ENCODE results near the gene DNAH7.

DNAH7 gene

DNA sequence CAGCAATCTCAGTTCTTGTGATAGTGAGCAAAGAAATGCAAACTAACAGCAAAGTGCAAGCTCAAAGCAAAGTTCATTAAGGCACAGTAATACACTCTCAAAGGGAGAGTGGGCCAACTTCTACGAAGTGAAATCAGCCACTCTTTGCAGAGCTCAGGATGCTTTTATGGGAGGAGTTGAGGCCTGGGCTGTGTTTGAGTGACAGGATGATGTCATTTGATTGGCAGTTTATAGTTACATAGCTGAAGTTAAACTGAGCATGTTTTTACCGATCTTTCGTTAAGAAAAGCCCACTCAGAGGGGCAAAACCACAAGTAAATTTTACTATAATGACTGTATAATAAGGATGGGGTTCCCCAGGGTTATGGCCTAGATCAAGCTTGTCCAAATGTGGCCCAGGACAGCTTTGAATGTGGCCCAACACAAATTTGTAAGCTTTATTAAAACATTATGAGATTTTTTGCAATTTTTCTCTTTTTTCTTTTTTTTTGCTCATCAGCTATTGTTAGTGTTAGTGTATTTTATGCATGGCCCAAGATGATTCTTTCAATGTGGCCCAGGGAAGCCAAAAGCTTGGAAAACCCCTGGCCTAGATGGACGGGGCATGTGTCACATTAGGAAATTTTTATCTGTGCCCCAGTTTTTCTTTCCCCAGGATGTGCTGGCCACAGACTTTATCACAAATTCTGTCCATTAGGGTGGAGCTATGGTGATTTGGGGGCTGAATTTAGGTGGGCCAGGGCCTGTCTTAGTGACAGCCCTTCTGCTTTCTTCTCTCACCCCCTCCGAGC is 8.3 kb upstream of the DNAH7 start:
- DNase-seq, result no peak

DNA sequence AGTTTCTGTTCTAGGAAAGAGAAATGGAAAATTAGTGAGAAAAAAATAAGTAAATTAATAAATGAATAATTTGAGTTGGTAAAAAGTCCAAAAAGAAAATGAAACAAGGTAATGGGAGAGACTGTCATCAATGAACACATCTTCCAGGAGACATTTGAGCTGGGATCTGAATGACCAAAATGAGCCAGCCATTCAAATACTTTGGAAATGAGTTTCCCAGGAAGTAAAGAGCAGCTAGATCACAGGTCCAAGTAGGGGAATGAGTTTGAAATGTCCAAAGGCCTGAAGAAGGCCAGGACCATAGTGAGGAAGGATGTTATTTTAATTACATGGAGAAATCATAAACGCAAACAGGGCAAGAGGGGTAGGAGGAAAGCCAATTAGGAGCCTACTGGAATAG is 6.6 kb upstream of the DNAH7 start:
- no peak for DNase-seq

DNA sequence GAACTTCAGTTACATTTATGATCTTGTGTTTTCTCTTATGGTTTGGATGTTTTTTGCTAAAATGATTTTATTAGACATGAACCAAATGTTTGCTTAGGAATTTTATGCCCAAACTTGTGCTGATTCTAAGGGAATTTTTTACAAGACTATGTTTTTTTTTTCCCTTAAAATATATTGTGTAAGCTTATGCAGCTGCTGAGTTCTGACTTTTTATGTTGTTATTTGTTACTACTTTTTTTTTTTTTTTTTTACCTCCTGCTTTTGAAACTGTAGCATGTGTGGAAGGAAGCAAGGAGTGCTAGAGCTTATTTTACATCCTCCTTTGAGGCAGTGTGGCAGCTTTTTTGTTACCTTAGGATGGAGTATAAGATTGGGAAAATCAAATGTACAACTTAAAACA is 6.0 kb upstream of the DNAH7 start:
- DNase-seq, result no peak

DNA sequence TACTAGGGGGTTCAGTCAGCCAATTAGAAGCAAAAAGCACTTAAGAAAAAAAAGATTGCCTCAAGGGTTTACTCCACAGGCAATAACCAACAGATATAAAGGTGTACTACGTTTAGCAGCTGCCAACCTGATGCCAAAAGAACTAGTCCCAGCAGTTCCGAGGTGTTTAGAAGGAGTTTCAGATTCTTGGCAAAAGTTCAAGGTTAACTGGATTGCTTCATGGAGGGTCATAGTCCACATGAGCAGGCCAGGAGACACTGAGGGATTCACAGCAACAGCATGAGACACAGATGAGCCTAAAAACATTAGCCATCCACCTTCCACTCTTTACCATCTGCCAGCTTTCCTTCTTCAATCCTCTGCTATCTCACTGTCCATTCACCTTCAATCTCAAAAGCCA is 4.9 kb upstream of the DNAH7 start:
- DNase-seq, result no peak

DNA sequence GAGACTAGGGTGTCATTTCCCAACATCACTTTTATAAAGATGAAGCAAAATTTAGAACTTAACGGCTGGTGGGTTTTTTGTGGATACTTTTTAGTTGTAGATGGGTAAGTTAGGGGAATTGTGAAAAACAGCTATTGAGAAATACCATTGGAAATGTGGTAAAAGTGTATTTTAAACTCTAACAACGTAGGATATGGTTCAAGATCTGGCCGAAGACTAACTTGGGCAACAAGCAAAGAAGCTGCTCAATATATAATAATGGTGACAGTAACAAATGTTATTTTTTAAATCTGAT is 1.6 kb downstream of the DNAH7 start:
- no peak for DNase-seq

DNA sequence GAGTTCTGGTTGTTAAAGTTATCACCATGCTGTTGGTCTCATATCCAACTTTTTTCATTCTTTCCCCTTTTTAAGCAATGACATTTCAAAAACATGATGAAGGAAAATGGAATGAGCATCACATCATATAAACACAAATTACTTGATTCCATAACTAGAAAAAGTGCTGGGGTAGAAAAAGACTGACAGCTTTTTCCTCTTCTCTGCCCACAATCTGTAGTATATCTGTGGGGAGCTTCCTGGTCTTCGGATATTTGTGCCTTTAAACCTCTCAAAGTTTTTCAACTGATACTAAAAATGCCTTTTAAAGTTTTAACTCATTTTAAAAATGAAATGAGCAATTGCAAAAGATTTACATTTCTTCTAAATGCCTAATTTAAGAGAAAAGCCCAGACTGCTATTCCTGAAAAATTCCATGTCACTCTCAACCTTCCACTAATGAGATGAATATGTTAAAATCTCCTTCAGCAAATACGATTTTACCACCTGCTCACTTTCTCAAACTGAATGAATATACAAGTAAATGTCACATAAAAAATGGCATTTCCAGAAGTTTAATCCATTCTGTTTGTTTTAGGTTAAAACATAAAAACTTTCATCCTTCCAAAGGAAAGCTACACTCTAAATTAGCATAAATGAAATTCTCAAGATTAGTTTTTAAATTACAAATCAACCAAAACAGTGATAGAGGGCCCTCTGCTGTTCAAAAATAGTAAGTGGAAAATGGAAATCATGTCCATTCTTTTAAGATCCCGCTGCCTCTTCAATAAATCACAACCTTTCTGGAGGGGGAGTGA is 2.1 kb downstream of the DNAH7 start:
- DNase-seq, result peak; percentile 52

DNA sequence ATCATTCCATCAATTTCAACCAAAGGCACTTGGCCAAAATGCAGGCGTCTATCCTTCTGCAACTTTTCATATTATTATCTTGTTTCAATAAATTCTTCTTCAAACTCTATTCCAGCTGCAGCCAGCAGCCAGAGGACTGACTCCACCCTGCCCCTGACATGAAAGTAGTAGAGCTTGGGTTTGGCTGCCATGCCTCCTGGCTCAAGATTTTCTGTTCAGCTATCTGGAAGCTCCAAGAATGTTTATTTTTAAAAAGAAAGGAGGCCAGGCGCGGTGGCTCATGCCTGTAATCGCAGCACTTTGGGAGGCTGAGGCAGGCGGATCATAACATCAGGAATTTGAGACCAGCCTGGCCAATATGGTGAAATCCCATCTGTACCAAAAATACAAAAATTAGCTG is 4.9 kb downstream of the DNAH7 start:
- no peak for DNase-seq

DNA sequence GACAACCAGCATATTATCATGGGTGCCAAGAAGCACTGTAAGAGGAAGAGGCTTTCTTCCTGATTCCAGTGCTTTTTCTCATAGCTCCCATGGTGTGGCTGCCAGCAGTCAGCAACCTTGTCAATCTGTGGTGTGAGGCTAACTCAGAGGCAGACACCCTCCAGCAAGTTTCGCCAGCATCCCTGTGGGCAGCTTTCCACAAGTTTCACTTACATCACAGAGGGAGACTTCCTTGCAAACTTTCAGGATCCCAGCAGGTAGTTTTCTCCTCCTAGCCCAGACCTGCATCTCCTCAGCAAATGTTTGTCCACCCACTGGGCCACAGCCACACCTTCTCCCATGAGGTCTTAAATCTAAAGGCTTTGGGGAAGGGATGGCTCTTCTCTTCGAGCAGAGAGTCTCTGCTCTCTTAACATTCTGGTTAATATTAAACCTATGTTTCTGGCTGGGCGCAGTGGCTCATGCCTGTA is 9.1 kb downstream of the DNAH7 start:
- no peak for DNase-seq

DNA sequence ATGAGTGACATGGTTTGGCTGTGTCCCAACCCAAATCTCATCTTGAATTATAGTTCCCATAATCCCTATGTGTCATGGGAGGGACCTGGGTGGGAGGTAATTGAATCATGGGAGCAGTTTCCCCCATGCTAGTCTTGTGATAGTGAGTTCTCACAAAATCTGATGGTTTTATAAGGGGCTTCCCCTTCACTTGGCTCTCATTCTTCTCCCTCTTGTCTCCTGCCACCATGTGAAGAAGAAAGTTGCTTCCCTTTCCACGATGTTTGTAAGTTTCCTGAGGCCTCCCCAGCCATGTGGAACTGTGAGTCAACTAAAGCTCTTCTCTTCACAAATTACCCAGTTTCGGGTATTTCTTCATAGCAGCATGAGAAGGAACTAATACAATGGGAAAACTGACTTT is 14.0 kb downstream of the DNAH7 start:
- no peak for DNase-seq

DNA sequence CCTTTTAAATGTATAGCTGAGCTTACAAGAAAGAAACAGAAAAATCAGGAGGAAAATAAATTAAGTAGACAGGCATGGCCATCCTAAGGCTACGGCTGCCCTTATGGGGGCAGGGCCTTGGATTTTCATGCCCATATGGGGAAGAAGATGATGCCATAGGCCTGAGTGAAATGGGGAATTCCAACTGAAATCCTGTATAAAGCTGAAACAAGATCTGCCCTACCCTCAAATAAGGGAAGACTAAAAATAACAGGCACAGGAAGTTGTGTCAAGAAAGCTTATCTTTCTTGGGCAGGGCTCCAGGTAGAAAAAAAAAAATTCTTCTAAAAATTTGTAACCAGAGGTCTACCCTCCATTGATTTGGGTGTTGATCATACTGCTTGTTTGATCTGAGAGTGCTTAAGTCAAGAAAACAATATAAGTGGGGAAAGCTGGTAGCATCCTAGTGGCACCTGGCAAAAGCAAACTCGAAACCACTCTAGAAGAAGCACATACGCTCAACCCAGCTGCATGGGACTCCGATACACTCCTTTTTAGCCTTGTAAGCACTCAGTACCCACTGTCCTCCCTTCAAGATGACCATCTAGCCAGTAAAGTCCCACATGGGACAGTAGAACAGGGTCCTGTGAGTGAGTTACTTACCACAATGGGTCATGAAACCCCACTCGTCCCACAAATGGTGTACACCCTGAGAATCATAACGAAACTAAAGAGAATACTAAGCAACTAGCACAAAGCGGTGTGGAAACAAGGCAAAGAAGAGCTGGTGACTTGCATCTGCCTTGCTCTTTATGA is 22.3 kb downstream of the DNAH7 start:
- peak; percentile 66 for DNase-seq

DNA sequence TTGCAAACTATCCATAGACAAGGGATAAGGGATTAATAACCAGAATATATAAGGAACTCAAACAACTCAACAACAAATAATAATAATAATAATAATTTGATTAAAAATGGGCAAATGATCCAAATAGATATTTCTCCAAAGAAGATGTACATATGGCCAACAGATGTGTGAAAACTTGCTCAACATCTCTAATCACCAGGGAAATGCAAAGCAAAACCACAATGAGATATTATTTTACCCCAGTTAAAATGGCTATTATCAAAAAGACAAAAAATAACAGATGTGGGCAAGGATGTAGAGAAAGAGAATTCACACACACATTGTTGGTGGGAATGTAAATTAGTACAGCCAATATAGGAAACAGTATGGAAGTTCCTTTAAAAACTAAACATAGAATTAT is 26.9 kb downstream of the DNAH7 start:
- DNase-seq, result no peak

DNA sequence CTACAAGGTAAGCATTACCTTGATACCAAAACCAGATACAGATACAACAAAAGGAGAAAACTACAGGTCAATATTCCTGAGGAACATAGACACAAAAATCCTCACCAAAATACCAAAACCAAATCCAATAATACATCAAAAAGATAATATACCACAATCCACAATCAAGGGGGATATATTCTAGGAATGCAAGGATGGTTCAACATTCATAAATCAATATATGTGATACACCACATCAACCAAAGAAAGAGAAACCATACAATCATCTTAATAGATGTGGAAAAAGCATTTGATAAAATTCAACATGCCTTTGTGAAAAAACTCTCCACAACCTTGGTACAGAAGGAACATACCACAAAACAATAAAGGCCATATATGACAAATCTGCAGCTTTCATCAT is 28.4 kb downstream of the DNAH7 start:
- DNase-seq, result no peak

DNA sequence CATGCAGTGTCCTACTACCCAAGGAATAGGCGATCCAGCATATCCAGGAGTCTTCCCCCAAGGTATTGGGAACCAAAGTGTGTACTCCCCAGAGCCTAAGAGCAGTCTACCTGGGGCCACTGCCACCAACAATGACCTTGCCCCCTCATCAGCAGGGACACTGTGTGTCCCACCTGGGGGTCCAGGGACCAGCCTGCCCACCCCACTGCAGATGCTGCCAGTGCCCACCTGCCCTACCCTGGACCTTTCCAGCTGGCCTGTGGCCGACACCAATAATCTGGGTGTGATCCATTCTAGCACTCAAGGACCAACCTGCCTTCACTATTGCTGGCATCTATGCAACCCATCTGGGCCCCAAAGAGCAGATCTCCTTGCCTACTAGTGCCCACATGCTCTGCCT is 32.2 kb downstream of the DNAH7 start:
- DNase-seq, result no peak

DNA sequence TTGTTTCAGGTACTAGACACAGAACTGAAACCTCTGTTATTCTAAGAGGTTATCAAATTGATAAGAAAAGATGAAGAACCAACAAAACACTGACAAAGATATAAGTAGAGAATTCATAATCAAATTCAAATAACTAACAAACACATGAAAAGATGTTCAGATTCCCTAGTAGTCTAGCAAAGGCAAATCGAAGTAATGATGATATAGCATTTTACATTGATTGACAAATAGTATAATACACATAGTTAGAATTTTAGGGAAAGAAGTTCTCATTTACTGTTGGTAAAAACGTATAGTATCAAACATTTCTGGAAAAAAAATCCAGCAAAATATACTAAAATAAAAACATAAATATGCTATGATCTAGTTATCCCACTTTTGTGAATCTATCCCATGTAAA is 50.6 kb downstream of the DNAH7 start:
- no peak for DNase-seq

DNA sequence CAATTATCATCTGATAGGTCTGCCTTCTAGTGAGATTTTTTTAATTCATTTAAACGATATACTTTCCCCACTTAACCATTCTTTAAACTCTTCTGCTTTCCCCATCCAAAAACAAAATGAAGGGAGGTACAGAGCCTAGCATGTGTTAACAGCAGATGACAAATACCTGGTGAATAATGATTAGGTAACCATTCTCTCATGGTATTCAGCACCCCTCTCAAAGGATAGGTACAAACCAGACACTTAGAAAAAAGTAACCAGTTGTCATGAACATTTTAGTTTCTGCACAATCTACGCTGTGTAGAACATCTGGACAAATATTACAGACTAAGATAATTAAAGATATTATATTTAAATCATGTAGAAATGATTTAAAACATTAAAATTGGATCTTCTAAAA is 56.3 kb downstream of the DNAH7 start:
- DNase-seq, result no peak

DNA sequence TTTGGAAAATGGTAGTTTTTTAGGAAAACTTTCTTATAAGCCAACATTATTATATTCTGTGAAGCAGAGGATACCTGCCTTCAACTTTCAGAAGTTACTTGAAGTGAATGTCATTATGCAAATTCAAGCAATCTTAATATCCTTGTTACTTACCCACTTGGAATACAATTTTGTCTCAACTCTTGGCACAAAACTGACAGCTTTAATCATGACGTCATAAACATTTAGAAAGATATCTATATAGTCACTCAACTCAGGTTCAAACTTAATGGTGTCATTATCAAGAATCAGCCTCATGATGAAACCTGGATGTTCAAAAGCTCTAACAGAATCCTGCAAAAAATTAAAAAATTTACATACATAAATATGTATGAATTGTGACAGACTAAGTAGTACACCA is 68.1 kb downstream of the DNAH7 start:
- DNase-seq, result no peak

DNA sequence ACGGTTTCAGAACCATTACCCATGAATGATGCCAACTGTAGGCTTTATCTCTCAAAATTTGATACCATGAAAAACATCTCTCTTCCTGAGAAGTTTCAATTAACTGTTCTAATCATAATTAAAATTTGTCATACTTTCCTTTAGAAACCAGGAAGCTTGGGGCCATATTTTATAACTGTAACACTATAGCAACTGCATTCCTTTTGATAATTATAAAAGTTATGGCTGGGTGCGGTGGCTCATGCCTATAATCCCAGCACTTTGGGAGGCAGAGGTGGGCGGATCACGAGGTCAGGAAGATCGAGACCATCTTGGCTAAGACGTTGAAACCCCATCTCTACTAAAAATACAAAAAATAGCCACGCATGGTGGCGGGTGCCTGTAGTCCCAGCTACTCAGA is 70.6 kb downstream of the DNAH7 start:
- no peak for DNase-seq

DNA sequence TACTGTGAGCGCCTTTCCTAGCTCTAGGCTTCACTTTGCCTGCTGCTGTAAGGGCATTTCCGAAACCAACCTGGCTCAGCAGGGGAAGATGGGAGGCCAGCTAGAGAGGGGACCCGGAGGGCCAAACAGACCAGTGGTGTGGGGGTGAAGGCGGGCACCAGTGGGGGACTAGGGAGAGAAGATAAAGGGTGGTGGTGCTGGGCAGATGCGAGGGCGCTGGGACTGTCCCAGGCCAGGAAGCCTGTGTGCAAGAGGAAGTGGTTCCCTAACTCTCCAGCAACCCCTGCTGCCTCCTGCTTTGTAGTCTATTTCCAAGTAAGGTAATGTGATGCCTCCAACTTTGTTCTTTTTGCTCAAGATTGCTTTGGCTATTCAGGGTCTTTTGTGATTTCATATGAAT is 73.1 kb downstream of the DNAH7 start:
- no peak for DNase-seq

DNA sequence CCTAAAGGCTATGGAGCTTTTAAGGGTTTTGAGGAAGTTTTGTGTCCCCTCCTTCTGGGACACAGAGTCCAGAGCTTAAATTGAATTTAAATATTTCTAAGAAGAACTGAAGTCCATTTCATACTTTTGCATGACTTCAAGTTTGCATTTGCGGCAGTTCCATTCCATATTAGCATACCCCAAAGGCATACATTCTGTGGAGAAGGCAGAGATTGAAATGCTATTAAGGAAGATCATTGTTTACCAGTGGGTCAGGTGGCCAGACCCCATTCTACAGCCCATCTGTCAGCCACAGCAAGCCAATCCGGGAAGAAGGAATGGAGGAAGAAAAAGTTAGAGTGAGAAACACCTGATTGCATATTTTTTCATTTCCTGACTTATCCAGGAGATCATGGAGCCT is 75.0 kb downstream of the DNAH7 start:
- no peak for DNase-seq

DNA sequence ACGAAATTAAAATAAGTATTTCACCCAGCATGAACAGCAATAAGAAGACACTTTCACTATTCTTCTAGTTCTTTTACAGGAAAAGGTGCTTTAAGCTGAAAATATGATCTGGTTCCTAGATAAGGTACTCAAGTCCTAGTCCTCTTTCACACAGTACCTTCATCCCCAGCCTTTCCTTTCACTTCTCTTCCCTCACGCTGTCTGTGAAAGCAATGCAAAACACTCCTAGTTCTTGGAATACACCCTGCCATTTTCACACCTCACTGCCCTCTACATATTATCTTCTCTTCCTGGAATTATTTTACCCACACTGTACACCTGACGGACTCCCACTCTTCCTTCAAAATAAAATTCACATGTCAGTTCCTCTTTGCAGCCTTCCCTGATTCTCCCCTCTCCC is 82.9 kb downstream of the DNAH7 start:
- no peak for DNase-seq

DNA sequence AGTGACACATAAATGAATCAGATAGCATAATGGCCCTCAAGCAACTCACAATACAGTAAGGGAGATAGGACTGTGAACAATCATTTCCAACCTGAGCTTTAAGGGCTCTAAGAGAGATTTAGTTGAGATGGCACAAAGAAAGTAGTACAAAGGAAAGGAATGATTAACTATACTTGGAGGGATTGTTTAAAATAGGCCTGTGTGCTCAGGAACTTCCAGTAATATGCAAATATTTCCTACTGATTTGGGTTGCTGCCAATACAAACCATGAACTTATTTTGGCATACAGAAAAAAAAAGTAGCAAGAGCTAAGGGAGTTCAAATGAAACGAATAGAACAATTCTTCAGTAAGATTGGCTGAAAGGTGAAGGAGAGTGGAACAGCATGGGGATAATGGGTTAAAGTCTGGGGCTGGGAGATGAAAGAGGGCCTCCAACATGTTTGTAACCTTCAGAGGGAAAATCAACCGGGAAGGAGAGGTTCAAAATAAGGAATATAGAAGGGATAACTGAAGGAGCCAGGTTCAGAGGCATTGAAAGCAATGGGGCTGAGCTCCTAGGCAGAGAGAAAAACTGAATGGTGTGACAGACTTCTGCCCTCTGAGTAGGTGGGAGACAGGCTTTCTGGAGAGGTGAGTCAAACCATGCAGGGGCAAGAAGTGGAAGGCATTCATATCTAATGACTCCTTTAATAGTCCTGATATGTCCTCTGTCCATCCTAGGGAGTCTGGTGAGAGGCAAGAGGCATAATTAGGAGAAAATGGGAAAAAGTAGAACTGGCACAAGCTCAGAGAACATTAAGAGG is 83.5 kb downstream of the DNAH7 start:
- DNase-seq, result no peak

DNA sequence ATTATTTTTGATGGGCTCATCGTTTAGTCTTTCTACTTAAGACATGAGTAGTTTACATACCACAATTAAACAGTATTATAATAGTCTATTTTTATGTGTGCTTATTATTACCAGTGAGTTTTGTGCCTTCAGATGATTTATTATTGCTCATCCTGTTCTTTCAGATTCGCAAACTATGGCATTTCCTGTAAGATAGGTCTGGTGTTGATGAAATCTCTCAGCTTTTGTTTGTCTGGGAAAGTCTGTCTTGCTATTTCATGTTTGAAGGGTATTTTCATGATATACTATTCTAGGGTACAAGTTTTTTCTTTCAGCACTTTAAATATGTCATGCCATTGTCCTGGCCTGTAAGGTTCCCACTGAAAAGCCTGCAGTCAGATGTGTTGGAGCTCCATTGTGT is 101.3 kb downstream of the DNAH7 start:
- no peak for DNase-seq

DNA sequence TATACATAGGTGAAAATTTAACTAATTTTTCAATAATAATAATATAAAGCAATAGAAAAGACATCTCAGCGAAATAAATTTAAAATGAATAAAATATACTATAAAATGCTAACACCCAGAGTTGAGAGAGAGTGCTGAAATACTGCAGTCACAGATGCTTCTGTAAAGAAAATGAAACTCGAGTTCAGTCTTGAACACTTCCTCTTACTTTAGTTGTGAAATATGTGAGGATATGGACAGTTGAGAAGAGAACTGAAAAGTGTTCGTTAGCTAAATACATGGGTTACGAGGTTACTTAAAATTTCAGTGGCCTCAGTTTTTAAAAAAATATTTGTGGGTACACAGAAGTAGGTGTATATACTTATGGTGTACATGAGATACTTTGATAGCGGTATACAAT is 106.8 kb downstream of the DNAH7 start:
- no peak for DNase-seq

Measured in NCI-H510A treated with DMSO at 0.1 percent for 48 hours (cell line).